Epithelial cell of prostate (primary cell): ENCODE data around the gene USP7.

Experiments
- DNase-seq: peaks from one replicate; pipeline ENCODE4 v3.0.0-alpha.2; 2011; ENCODE audit warnings: low read depth, low spot score
- H3K27ac ChIP-seq: fragments of 450-650 bp; 2 replicates; pipeline ENCODE4 v1.5.1; 2017; ENCODE audit warnings: mild to moderate bottlenecking

USP7 gene

GRCh38 chr16:8907096-8907495 lies 56.6 kb downstream of the USP7 start:
- no peak overlapping the region for H3K27ac ChIP-seq
- no peak for DNase-seq

GRCh38 chr16:8905795-8906591 lies 57.7 kb downstream of the USP7 start:
- DNase-seq, result no peak
- no peak overlapping the region for H3K27ac ChIP-seq

- no peak overlapping the region for H3K27ac ChIP-seq
- no peak for DNase-seq
These were observed 58.4 kb downstream of the USP7 start for GRCh38 chr16:8905168-8905762.

- DNase-seq, result no peak
- no peak overlapping the region for H3K27ac ChIP-seq
These were observed 59.7 kb downstream of the USP7 start for GRCh38 chr16:8904018-8904430.

GRCh38 chr16:8903004-8903403 lies 60.7 kb downstream of the USP7 start:
- no peak overlapping the region for H3K27ac ChIP-seq
- no peak for DNase-seq

- DNase-seq, result no peak
- H3K27ac ChIP-seq, result no peak overlapping the region
These were observed 62.3 kb downstream of the USP7 start for GRCh38 chr16:8901320-8901861.

- DNase-seq, result no peak
- no peak overlapping the region for H3K27ac ChIP-seq
These were observed 63.4 kb downstream of the USP7 start for GRCh38 chr16:8900343-8900742.

GRCh38 chr16:8899709-8900317 lies 63.9 kb downstream of the USP7 start:
- H3K27ac ChIP-seq, result no peak overlapping the region

GRCh38 chr16:8898660-8899318 lies 64.9 kb downstream of the USP7 start:
- no peak overlapping the region for H3K27ac ChIP-seq
- DNase-seq, result no peak

More at GRCh38 chr16:8899709-8900317, 63.9 kb downstream of the USP7 start:
- DNase-seq, result no peak

- no peak overlapping the region for H3K27ac ChIP-seq
- DNase-seq, result no peak
These were observed 68.9 kb downstream of the USP7 start for GRCh38 chr16:8894736-8895334.

GRCh38 chr16:8893976-8894690 lies 69.6 kb downstream of the USP7 start:
- H3K27ac ChIP-seq, result no peak overlapping the region
- DNase-seq, result no peak

GRCh38 chr16:8893426-8893825 lies 70.3 kb downstream of the USP7 start:
- no peak overlapping the region for H3K27ac ChIP-seq
- no peak for DNase-seq

- no peak for DNase-seq
- H3K27ac ChIP-seq, result no peak overlapping the region
These were observed 71.6 kb downstream of the USP7 start for GRCh38 chr16:8892101-8892575.

GRCh38 chr16:8890549-8890921 lies 73.2 kb downstream of the USP7 start:
- no peak for DNase-seq
- H3K27ac ChIP-seq, result no peak overlapping the region

- H3K27ac ChIP-seq, result no peak overlapping the region
- DNase-seq, result no peak
These were observed 73.7 kb downstream of the USP7 start for GRCh38 chr16:8889893-8890548.

GRCh38 chr16:8888951-8889892 lies 74.5 kb downstream of the USP7 start:
- H3K27ac ChIP-seq, result no peak overlapping the region
- no peak for DNase-seq

- no peak overlapping the region for H3K27ac ChIP-seq
- DNase-seq, result no peak
These were observed 75.7 kb downstream of the USP7 start for GRCh38 chr16:8887952-8888560.

GRCh38 chr16:8887431-8887765 lies 76.3 kb downstream of the USP7 start:
- H3K27ac ChIP-seq, result no peak overlapping the region
- no peak for DNase-seq
